Measurements from ENCODE around the gene COLQ. TPM values are rescaled to one million over a fixed set of nuclear protein-coding genes. Genes with fewer than 3 reads are reported as not detected.
"Not testable (repeated sequence)": the region's sequence is repeated elsewhere in the genome, so short reads cannot be mapped to it uniquely, and the experiment has no call there.

COLQ gene
- total RNA-seq, 1 donor from 2014 or later = 0.65 TPM

- Mint-ChIP-seq H3K9me3 (no peaks in the 10 kb centered on the region), H3K4me3 (peak overlapping the region; percentile 70), H3K27me3 (ENCODE audit: insufficient read depth) (no peaks in the 10 kb centered on the region), H3K27ac (peak overlapping the region; percentile 86), H3K4me1 (ENCODE audit: low read depth) (peaks cover 64% of the 10 kb centered on the region), H3K36me3 (ENCODE audit: low read depth) (peaks cover 11% of the 10 kb centered on the region)
- DNase-seq (ENCODE audit: low spot score) = no peak
- intact Hi-C loops (cut with micrococcal nuclease) = loop anchor here (2.0 to 5.0 kb wide), 5 partner anchors 175 to 330 kb away; partner anchors contain the start of genes ANKRD28 and CAPN7
Measured at GRCh38 chr3:15536856-15537255, 15.3 kb upstream of the COLQ start.

DNA sequence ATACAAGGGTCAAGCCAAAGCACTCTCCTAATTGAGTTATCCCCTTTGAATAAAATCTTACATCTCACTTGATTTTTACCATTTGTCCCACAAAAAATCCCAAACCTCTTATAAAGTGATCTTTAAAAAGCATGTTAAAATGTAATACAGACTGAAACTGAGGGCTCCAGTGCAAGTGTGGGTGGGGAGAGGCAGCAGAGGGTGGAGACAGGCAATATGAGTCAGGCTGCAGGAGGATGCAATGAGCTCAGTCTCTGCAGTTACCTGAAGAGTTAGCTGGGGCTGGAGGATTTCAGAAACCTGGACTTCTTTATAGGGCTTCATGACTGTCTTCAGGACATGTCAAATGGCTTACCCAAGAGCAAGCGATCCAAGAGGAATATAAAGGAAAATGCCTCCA lies 14.2 kb upstream of the COLQ start:
- intact Hi-C loops (cut with micrococcal nuclease) = loop anchor here (1.0 to 5.0 kb wide), 10 partner anchors 21 to 329 kb away; partner anchors contain the start of genes ANKRD28, BTD, CAPN7 and HACL1
- peak; percentile 32 for DNase-seq (ENCODE audit: low spot score)
- H3K9me3 Mint-ChIP-seq = no peaks in the 10 kb centered on the region
- no peaks in the 10 kb centered on the region for H3K27me3 Mint-ChIP-seq (ENCODE audit: insufficient read depth)
- H3K4me3 Mint-ChIP-seq = peak overlapping the region; percentile 60
- peaks cover 55% of the 10 kb centered on the region for H3K4me1 Mint-ChIP-seq (ENCODE audit: low read depth)
- peaks cover 6% of the 10 kb centered on the region for H3K36me3 Mint-ChIP-seq (ENCODE audit: low read depth)
- H3K27ac Mint-ChIP-seq = peak overlapping the region; percentile 75

DNA sequence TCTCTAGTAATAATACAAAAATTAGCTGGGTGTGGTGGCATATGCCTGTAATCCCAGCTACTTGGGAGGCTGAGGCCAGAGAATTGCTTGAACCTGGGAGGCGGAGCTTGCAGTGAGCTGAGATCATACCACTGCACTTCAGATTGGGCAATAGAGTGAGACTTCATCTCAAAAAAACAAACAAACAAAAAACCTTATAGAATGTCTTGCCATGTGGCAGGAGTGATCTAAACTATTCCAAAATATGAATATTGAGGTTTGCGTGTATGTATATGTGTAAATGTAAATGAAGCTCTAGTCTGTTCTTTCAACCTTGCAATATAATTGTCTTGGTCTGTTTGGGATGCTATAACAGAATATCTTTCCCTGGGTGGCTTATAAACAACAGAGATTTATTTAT lies 11.1 kb upstream of the COLQ start:
- DNase-seq (ENCODE audit: low spot score); H3K27ac Mint-ChIP-seq; H3K27me3 Mint-ChIP-seq (ENCODE audit: insufficient read depth); H3K4me3 Mint-ChIP-seq; H3K9me3 Mint-ChIP-seq; H3K36me3 Mint-ChIP-seq (ENCODE audit: low read depth); intact Hi-C loops (cut with micrococcal nuclease): not testable (repeated sequence)
- peaks cover 55% of the 10 kb centered on the region for H3K4me1 Mint-ChIP-seq (ENCODE audit: low read depth)

- Mint-ChIP-seq H3K9me3 (no peaks in the 10 kb centered on the region), H3K27me3 (ENCODE audit: insufficient read depth) (no peaks in the 10 kb centered on the region), H3K27ac (no peak overlapping the region), H3K4me3 (no peak overlapping the region), H3K4me1 (ENCODE audit: low read depth) (peaks cover 43% of the 10 kb centered on the region), H3K36me3 (ENCODE audit: low read depth) (peaks cover 1% of the 10 kb centered on the region)
- intact Hi-C loops (cut with micrococcal nuclease) = no loop called here
- DNase-seq (ENCODE audit: low spot score) = no peak
Measured at GRCh38 chr3:15531346-15531745, 9.8 kb upstream of the COLQ start.

DNA sequence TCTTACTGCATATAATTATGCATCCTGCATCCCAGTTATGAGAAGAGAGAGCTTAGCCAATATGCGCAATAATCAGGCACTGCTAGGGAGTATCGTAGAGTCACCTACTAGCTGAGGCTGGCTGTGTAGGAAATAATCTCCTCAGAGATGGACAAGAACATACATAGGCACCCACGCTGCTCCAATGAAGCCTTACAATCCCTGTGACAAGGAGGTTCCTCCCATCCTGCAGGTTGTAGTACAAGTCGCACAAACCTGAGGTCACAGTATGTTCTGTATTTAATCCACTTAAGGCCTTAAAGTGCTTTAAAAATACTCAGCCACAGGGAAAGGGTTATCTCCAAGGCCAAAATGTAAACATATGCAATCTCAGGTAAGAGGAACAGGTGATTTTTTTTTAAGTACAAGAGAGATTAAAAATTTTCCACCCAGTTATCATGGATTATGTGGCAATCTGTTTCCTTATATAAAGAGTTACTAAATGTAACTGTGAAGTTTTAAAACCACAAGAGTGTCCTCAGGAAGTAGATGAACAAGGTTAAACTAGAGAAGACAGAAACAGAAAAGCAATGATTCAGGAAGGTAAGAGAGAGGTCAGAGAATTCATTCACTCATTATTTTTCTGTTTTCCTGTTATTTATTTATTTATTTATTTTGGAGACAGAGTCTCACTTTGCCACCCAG lies 7.5 kb upstream of the COLQ start:
- Mint-ChIP-seq H3K27me3 (ENCODE audit: insufficient read depth) (no peaks in the 10 kb centered on the region), H3K27ac (peak overlapping the region; percentile 30), H3K9me3 (no peaks in the 10 kb centered on the region), H3K4me1 (ENCODE audit: low read depth) (peaks cover 25% of the 10 kb centered on the region), H3K4me3 (no peak overlapping the region), H3K36me3 (ENCODE audit: low read depth) (peaks cover 1% of the 10 kb centered on the region)
- no peak for DNase-seq (ENCODE audit: low spot score)
- intact Hi-C loops (cut with micrococcal nuclease) = loop anchor here (2.0 kb wide), 1 partner anchor 14 kb away; no protein-coding TSS in a partner anchor

DNA sequence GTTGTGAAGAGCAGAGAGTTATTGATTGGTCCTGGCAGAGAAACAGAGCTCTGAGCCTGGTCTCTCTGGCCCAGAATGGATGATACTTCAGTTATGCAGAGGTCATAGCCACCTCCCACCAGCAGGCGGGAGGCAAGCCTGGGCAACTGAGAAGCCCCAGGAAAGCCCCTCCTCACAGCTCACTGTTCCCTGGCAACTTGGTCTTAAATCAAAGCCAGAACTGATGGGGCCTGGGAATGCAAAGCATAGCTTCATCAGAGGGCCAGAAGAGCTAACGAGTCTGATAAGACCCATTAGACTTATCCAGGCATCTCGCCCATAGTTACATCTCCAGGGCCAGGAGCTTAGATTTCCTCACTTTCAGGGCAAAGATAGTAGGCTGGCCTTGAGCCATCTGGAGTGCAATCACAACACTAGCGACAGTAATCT lies 5.5 kb upstream of the COLQ start:
- H3K27me3 Mint-ChIP-seq (ENCODE audit: insufficient read depth) = peaks cover 2% of the 10 kb centered on the region
- intact Hi-C loops (cut with micrococcal nuclease) = no loop called here
- DNase-seq (ENCODE audit: low spot score) = no peak
- peaks cover 25% of the 10 kb centered on the region for H3K4me1 Mint-ChIP-seq (ENCODE audit: low read depth)
- H3K27ac Mint-ChIP-seq = no peak overlapping the region
- peaks cover 1% of the 10 kb centered on the region for H3K36me3 Mint-ChIP-seq (ENCODE audit: low read depth)
- no peaks in the 10 kb centered on the region for H3K9me3 Mint-ChIP-seq
- no peak overlapping the region for H3K4me3 Mint-ChIP-seq

- Mint-ChIP-seq H3K36me3 (ENCODE audit: low read depth) (peaks cover 1% of the 10 kb centered on the region), H3K27me3 (ENCODE audit: insufficient read depth) (peaks cover 8% of the 10 kb centered on the region), H3K27ac (no peak overlapping the region), H3K9me3 (no peaks in the 10 kb centered on the region), H3K4me1 (ENCODE audit: low read depth) (peaks cover 35% of the 10 kb centered on the region), H3K4me3 (no peak overlapping the region)
- intact Hi-C loops (cut with micrococcal nuclease) = no loop called here
- DNase-seq (ENCODE audit: low spot score) = no peak
Measured at GRCh38 chr3:15525790-15526189, 4.3 kb upstream of the COLQ start.

DNA sequence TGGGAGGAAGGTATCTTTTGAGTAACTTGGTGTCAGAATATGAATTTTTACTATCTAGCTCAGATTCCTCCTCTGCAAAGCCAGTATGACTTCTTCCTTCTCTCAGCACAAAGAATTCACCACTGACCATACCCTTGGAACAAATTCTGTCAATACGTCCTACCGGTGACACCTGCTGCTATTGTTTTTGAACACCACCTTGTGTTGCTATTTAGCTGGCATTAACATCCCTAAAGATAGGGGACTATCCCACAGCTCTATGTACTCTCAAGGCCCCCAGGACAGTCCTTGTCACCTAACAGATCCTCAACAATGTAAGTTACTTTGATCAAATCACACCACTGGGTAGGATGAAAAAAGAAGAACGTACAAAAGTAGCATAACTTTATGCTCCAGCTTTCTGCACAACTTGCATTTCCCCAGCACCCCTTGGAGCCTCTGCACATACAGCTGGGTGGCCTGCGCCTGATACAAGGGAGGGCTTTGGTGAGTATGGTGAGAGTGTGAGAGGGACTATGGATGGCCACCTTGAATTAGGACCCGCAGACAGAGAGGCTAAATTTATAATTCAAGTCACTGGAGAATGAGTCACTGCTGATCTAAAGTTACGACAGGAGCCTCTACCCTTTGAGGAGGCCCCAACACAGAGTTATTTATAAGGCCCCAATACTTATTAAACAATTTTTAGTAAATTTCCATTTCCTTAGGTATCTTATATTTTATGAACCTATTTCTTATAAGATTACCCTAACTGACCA lies 2.3 kb upstream of the COLQ start:
- intact Hi-C loops (cut with micrococcal nuclease) = loop anchor here (5.0 kb wide), 1 partner anchor 37 kb away; no protein-coding TSS in a partner anchor
- H3K27ac Mint-ChIP-seq = no peak overlapping the region
- peaks cover 28% of the 10 kb centered on the region for H3K4me1 Mint-ChIP-seq (ENCODE audit: low read depth)
- H3K4me3 Mint-ChIP-seq = no peak overlapping the region
- no peaks in the 10 kb centered on the region for H3K36me3 Mint-ChIP-seq (ENCODE audit: low read depth)
- peaks cover 8% of the 10 kb centered on the region for H3K27me3 Mint-ChIP-seq (ENCODE audit: insufficient read depth)
- DNase-seq (ENCODE audit: low spot score) = no peak
- H3K9me3 Mint-ChIP-seq = no peaks in the 10 kb centered on the region

- H3K36me3 Mint-ChIP-seq (ENCODE audit: low read depth) = no peaks in the 10 kb centered on the region
- H3K4me3 Mint-ChIP-seq = no peak overlapping the region
- intact Hi-C loops (cut with micrococcal nuclease) = loop anchor here (5.0 kb wide), 1 partner anchor 35 kb away; no protein-coding TSS in a partner anchor
- DNase-seq (ENCODE audit: low spot score) = no peak
- H3K4me1 Mint-ChIP-seq (ENCODE audit: low read depth) = peaks cover 25% of the 10 kb centered on the region
- no peaks in the 10 kb centered on the region for H3K9me3 Mint-ChIP-seq
- no peak overlapping the region for H3K27ac Mint-ChIP-seq
- H3K27me3 Mint-ChIP-seq (ENCODE audit: insufficient read depth) = peaks cover 8% of the 10 kb centered on the region
Measured at GRCh38 chr3:15522016-15522415, 510 bp upstream of the COLQ start.

DNA sequence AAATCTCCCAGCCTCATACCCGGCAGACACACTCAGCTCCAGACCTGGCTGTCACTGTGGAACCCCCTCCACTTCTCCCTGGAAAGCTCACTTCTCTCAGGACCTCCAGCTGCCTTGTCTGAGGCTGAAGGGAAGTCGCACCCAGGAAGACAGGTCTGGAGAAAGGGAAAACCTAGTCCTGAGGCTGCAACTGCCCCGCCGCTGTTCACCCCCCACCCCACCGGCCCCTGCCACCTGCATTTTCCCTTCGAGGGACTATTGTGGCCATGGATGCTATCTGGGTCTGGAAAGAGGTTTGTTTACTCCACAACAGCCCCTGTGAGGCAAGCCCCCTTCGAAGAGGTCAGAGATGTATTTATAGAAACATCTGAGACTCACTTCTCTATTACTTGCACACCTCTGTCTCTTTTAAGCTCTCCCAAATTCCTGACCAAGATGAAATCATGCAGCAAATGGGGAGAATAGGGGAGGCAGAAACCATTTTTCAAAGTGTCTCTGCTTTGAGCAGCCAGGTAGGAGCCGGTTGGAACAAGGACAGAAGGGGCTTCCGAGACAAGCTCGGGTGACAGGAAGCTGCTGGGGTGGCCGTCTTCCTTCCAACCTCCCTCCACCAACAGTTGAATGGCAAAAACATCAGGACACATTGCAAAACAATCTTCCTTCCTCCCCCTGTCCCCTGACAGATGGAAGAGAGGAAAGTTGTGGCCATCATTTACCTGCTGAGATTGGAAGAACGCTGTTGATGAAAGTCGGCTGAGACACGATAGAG lies 518 bp downstream of the COLQ start:
- Mint-ChIP-seq H3K36me3 (ENCODE audit: low read depth) (no peaks in the 10 kb centered on the region), H3K9me3 (no peaks in the 10 kb centered on the region), H3K4me3 (no peak overlapping the region), H3K27me3 (ENCODE audit: insufficient read depth) (peaks cover 8% of the 10 kb centered on the region), H3K27ac (no peak overlapping the region), H3K4me1 (ENCODE audit: low read depth) (peaks cover 25% of the 10 kb centered on the region)
- intact Hi-C loops (cut with micrococcal nuclease) = loop anchor here (5.0 kb wide), 1 partner anchor 34 kb away; no protein-coding TSS in a partner anchor
- DNase-seq (ENCODE audit: low spot score) = no peak

- peak overlapping the region; percentile 2 for H3K4me3 Mint-ChIP-seq
- peaks cover 25% of the 10 kb centered on the region for H3K4me1 Mint-ChIP-seq (ENCODE audit: low read depth)
- H3K27me3 Mint-ChIP-seq (ENCODE audit: insufficient read depth) = peaks cover 8% of the 10 kb centered on the region
- H3K36me3 Mint-ChIP-seq (ENCODE audit: low read depth) = no peaks in the 10 kb centered on the region
- intact Hi-C loops (cut with micrococcal nuclease) = loop anchor here (5.0 kb wide), 1 partner anchor 33 kb away; no protein-coding TSS in a partner anchor
- no peak overlapping the region for H3K27ac Mint-ChIP-seq
- no peak for DNase-seq (ENCODE audit: low spot score)
- no peaks in the 10 kb centered on the region for H3K9me3 Mint-ChIP-seq
Measured at GRCh38 chr3:15520185-15520584, 1.3 kb downstream of the COLQ start.

GRCh38 chr3:15519096-15519495 lies 2.4 kb downstream of the COLQ start:
- intact Hi-C loops (cut with micrococcal nuclease) = no loop called here
- Mint-ChIP-seq H3K4me1 (ENCODE audit: low read depth) (peaks cover 25% of the 10 kb centered on the region), H3K9me3 (no peaks in the 10 kb centered on the region), H3K4me3 (no peak overlapping the region), H3K36me3 (ENCODE audit: low read depth) (no peaks in the 10 kb centered on the region), H3K27me3 (ENCODE audit: insufficient read depth) (peaks cover 10% of the 10 kb centered on the region), H3K27ac (no peak overlapping the region)
- no peak for DNase-seq (ENCODE audit: low spot score)
